PC-3 (cell line): Measurements from ENCODE around the gene NXPH1. TPM values are rescaled to one million over a fixed set of nuclear protein-coding genes. Genes with fewer than 3 reads are reported as not detected.

Experiments
- ATAC-seq: fragments of 200-7000 bp; cut with Tn5 transposase; 2 replicates; pipeline ENCODE4 v1.9.1; 2020; ENCODE audit warnings: mild to moderate bottlenecking, moderate library complexity
- BruUV-seq: library from RNA; stranded (reverse); fragments of 400-500 nt; replicated peaks from 2 replicates; lab custom pipeline; 2021; lab: Mats Ljungman, UMichigan
- CTCF ChIA-PET: fragments of 300-600 bp; sonication (Branson Sonifier 250); formaldehyde crosslinking; loops from one replicate; lab custom pipeline; 2022; ENCODE audit warnings: antibody characterized with exemption; lab: Charles Lee
- POLR2A ChIA-PET: fragments of 300-600 bp; sonication (Branson Sonifier 250); formaldehyde crosslinking; loops from one replicate; lab custom pipeline; 2022; ENCODE audit warnings: antibody characterized with exemption; ENCODE audit not compliant: unreplicated experiment; lab: Charles Lee
- DNase-seq: peaks from one replicate; pipeline ENCODE4 v3.0.0-alpha.2; 2015
- H2AFZ ChIP-seq: fragments of 300-600 bp; sonication (generic); 2 replicates; pipeline ENCODE4 v1.6.0; 2016; ENCODE audit warnings: antibody characterized with exemption, low read length
- H3F3A ChIP-seq: fragments of 300-600 bp; sonication (generic); one replicate; pipeline ENCODE4 v1.6.0; 2017; ENCODE audit warnings: antibody characterized with exemption, low read length, control low read depth, mild to moderate bottlenecking; ENCODE audit not compliant: unreplicated experiment
- H3K27ac ChIP-seq: fragments of 300-600 bp; sonication (generic); 2 replicates; pipeline ENCODE4 v1.5.1; 2016; ENCODE audit warnings: mild to moderate bottlenecking, low read length
- H3K27me3 ChIP-seq: fragments of 300-600 bp; sonication (generic); 2 replicates; pipeline ENCODE4 v1.6.1; 2016; ENCODE audit warnings: low read length, mixed read lengths
- H3K36me3 ChIP-seq: fragments of 300-600 bp; sonication (generic); 2 replicates; pipeline ENCODE4 v1.6.1; 2016; ENCODE audit warnings: low read depth, mixed run types, low read length, mixed read lengths
- H3K4me1 ChIP-seq: fragments of 300-600 bp; sonication (generic); 2 replicates; pipeline ENCODE4 v1.5.1; 2016; ENCODE audit warnings: low read length; ENCODE audit not compliant: insufficient read depth
- H3K4me2 ChIP-seq: fragments of 300-600 bp; sonication (generic); 2 replicates; pipeline ENCODE4 v1.6.0; 2016; ENCODE audit warnings: low read length
- H3K4me3 ChIP-seq: fragments of 300-600 bp; sonication (generic); 2 replicates; pipeline ENCODE4 v1.5.1; 2016; ENCODE audit warnings: mild to moderate bottlenecking, low read length, mixed read lengths
- H3K79me2 ChIP-seq: fragments of 300-600 bp; sonication (generic); 2 replicates; pipeline ENCODE4 v1.6.1; 2017; ENCODE audit warnings: low read length, mixed read lengths
- H3K9ac ChIP-seq: fragments of 300-600 bp; sonication (generic); 2 replicates; pipeline ENCODE4 v1.6.0; 2016; ENCODE audit warnings: mild to moderate bottlenecking, low read length
- H3K9me2 ChIP-seq: fragments of 300-600 bp; sonication (generic); replicated peaks from 2 replicates; pipeline ENCODE4 v1.6.1; 2016; ENCODE audit warnings: mixed run types, low read length, mixed read lengths
- H3K9me3 ChIP-seq: fragments of 300-600 bp; sonication (generic); 2 replicates; pipeline ENCODE4 v1.6.1; 2016; ENCODE audit warnings: low read length, mixed read lengths
- H4K20me1 ChIP-seq: fragments of 300-600 bp; sonication (generic); 2 replicates; pipeline ENCODE4 v1.6.1; 2016; ENCODE audit warnings: low read length, mixed read lengths
- EZH2 ChIP-seq: fragments of 300-600 bp; sonication (generic); IDR thresholded peaks from one replicate; pipeline ENCODE4 v1.6.1; 2017; ENCODE audit warnings: antibody characterized with exemption, mild to moderate bottlenecking, low read length; ENCODE audit not compliant: unreplicated experiment
- EZH2phosphoT487 ChIP-seq: fragments of 300-600 bp; sonication (generic); IDR thresholded peaks from 2 replicates; pipeline ENCODE4 v1.6.1; 2018; ENCODE audit warnings: mild to moderate bottlenecking, antibody characterized with exemption, low read length, borderline replicate concordance
- intact Hi-C: fragments of 100-400 bp; cut with micrococcal nuclease; formaldehyde crosslinking; loops from 2 replicates; pipeline ENCODE4 v1.9.0; 2023
- total RNA-seq: library from RNA; depleted of rRNA; stranded (reverse); fragments of >200 nt; gene quantifications from 2 replicates; pipeline ENCODE4 v1.2.3, GENCODE V29; 2014; rRNA removed
- TF ChIP-seq, protein P1 (sequence below): fragments of 300-600 bp; sonication (generic); conservative IDR thresholded peaks from 2 replicates; pipeline ENCODE4 v1.5.1; 2017; ENCODE audit warnings: antibody characterized with exemption, low read depth, mild to moderate bottlenecking, low read length

The NXPH1 gene
- total RNA-seq, 1 experiment from 2014 or later, result not detected

DNA sequence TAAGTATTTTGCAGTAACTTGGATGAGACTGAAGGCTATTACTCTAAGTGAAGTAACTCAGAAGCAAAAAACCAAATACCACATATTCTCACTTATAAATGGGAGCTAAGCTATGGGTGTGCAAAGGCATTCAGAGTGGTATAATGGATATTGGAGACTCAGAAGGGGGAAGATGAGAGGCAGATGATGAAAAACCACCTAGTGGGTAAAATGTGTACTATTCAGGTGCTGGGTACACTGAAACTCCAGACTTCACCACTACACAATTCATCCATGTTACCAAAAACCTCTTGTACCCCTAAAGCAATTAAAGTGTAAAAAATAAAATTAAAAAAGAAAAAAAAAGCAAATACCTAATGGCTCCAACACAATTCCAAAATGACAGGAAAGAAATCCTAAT is 351.7 kb downstream of the NXPH1 start:
- Histone ChIP-seq H3K27me3 (no peaks in the 10 kb centered on the region), H2AFZ (no peak overlapping the region), H3K27ac (no peak overlapping the region), H3K4me2 (no peak overlapping the region), H3K36me3 (no peaks in the 10 kb centered on the region), H3K79me2 (no peaks in the 10 kb centered on the region), H3F3A (no peaks in the 10 kb centered on the region), H3K4me3 (no peak overlapping the region), H3K4me1 (no peaks in the 10 kb centered on the region), H3K9ac (no peak overlapping the region), H4K20me1 (no peaks in the 10 kb centered on the region), H3K9me2 (no peaks in the 10 kb centered on the region), H3K9me3 (no peaks in the 10 kb centered on the region)
- ATAC-seq (no peak), DNase-seq (no peak)
- ChIA-PET CTCF (no interaction called here), POLR2A (no interaction called here)
- intact Hi-C loops, result no loop called here
- no TSS peak for BruUV-seq
- TF ChIP-seq, protein P1, sequence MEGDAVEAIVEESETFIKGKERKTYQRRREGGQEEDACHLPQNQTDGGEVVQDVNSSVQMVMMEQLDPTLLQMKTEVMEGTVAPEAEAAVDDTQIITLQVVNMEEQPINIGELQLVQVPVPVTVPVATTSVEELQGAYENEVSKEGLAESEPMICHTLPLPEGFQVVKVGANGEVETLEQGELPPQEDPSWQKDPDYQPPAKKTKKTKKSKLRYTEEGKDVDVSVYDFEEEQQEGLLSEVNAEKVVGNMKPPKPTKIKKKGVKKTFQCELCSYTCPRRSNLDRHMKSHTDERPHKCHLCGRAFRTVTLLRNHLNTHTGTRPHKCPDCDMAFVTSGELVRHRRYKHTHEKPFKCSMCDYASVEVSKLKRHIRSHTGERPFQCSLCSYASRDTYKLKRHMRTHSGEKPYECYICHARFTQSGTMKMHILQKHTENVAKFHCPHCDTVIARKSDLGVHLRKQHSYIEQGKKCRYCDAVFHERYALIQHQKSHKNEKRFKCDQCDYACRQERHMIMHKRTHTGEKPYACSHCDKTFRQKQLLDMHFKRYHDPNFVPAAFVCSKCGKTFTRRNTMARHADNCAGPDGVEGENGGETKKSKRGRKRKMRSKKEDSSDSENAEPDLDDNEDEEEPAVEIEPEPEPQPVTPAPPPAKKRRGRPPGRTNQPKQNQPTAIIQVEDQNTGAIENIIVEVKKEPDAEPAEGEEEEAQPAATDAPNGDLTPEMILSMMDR, result no peak
- TF ChIP-seq EZH2phosphoT487, result no peak
- TF ChIP-seq EZH2, result no peak

- no peak for DNase-seq
- Histone ChIP-seq H2AFZ (no peak overlapping the region), H3K4me2 (no peak overlapping the region), H3K9me2 (no peaks in the 10 kb centered on the region), H3K4me3 (no peak overlapping the region), H3K36me3 (no peaks in the 10 kb centered on the region), H3K4me1 (no peaks in the 10 kb centered on the region), H3K9ac (no peak overlapping the region), H3K27me3 (no peaks in the 10 kb centered on the region), H3K9me3 (no peaks in the 10 kb centered on the region), H3F3A (no peaks in the 10 kb centered on the region), H3K27ac (no peak overlapping the region), H4K20me1 (no peaks in the 10 kb centered on the region), H3K79me2 (no peaks in the 10 kb centered on the region)
- intact Hi-C loops, result no loop called here
- ATAC-seq, result no peak
- POLR2A ChIA-PET, result no interaction called here
- no TSS peak for BruUV-seq
- TF ChIP-seq, protein P1, result no peak
- no peak for TF ChIP-seq EZH2
- TF ChIP-seq EZH2phosphoT487, result no peak
- CTCF ChIA-PET, result no interaction called here
Measured at GRCh38 chr7:8800986-8801385, 367.6 kb downstream of the NXPH1 start.

Other genes with a start within 250 kb of the NXPH1 start
- 1.1 and 3.2 TPM in 2 replicates for gene ICA1, start 171.4 kb upstream of the NXPH1 start, total RNA-seq